ACC112 (cell line): ENCODE measurements around the gene MAD1L1.

Source experiments
- H2AFZ ChIP-seq: fragments of 200-600 bp; sonication (generic); one replicate; pipeline ENCODE4 v1.6.0; 2017; ENCODE audit warnings: antibody characterized with exemption, low read length; ENCODE audit not compliant: unreplicated experiment
- H3K27ac ChIP-seq: fragments of 200-600 bp; sonication (generic); 2 replicates; pipeline ENCODE4 v1.5.1; 2014; ENCODE audit warnings: low read depth, mild to moderate bottlenecking, antibody characterized with exemption, low read length, moderate library complexity
- H3K27me3 ChIP-seq: fragments of 200-600 bp; sonication (generic); 2 replicates; pipeline ENCODE4 v1.6.1; 2014; ENCODE audit warnings: mild to moderate bottlenecking, antibody characterized with exemption, low read length, moderate library complexity, mixed read lengths; ENCODE audit not compliant: insufficient read depth
- H3K36me3 ChIP-seq: fragments of 200-600 bp; sonication (generic); 2 replicates; pipeline ENCODE4 v1.6.1; 2016; ENCODE audit warnings: mild to moderate bottlenecking, antibody characterized with exemption, low read length, moderate library complexity, mixed read lengths; ENCODE audit not compliant: insufficient read depth
- H3K4me1 ChIP-seq: fragments of 200-600 bp; sonication (generic); one replicate; pipeline ENCODE4 v1.6.1; 2016; ENCODE audit warnings: low read length, mixed read lengths; ENCODE audit not compliant: insufficient read depth, unreplicated experiment, control insufficient read depth
- H3K4me3 ChIP-seq: fragments of 200-600 bp; sonication (generic); 2 replicates; pipeline ENCODE4 v1.5.1; 2014; ENCODE audit warnings: mild to moderate bottlenecking, low read depth, low read length
- H3K79me2 ChIP-seq: fragments of 200-600 bp; sonication (generic); one replicate; pipeline ENCODE4 v1.6.0; 2016; ENCODE audit warnings: low read length; ENCODE audit not compliant: control insufficient read depth, unreplicated experiment, insufficient read depth

Gene MAD1L1

GRCh38 chr7:2023877-2024566 lies 208.7 kb downstream of the MAD1L1 start:
- no peak overlapping the region for H3K27ac ChIP-seq

GRCh38 chr7:2022737-2023250 lies 210.0 kb downstream of the MAD1L1 start:
- H3K4me3 ChIP-seq: no peak overlapping the region
- H3K36me3 ChIP-seq: peaks cover 12% of the 10 kb centered on the region
- no peak overlapping the region for H2AFZ ChIP-seq
- H3K27me3 ChIP-seq: no peaks in the 10 kb centered on the region
- peaks cover 22% of the 10 kb centered on the region for H3K4me1 ChIP-seq
- no peaks in the 10 kb centered on the region for H3K79me2 ChIP-seq
- no peak overlapping the region for H3K27ac ChIP-seq

More at GRCh38 chr7:2023877-2024566, 208.7 kb downstream of the MAD1L1 start:
- peaks cover 19% of the 10 kb centered on the region for H3K36me3 ChIP-seq
- H3K4me3 ChIP-seq: no peak overlapping the region
- H3K79me2 ChIP-seq: peaks cover 2% of the 10 kb centered on the region
- no peaks in the 10 kb centered on the region for H3K27me3 ChIP-seq
- H3K4me1 ChIP-seq: peaks cover 13% of the 10 kb centered on the region
- H2AFZ ChIP-seq: no peak overlapping the region

- Histone ChIP-seq H3K4me3 (no peak overlapping the region), H3K27ac (no peak overlapping the region), H3K4me1 (peaks cover 22% of the 10 kb centered on the region), H2AFZ (no peak overlapping the region), H3K36me3 (peaks cover 12% of the 10 kb centered on the region), H3K27me3 (no peaks in the 10 kb centered on the region), H3K79me2 (no peaks in the 10 kb centered on the region)
Measured at GRCh38 chr7:2022021-2022409, 210.7 kb downstream of the MAD1L1 start.

- H3K27me3 ChIP-seq: no peaks in the 10 kb centered on the region
- peak overlapping the region; percentile 60 for H3K27ac ChIP-seq
- no peaks in the 10 kb centered on the region for H3K36me3 ChIP-seq
- no peak overlapping the region for H2AFZ ChIP-seq
- no peak overlapping the region; the same call in 1 of the 2 replicates for H3K4me3 ChIP-seq
- peaks cover 22% of the 10 kb centered on the region for H3K4me1 ChIP-seq
- no peaks in the 10 kb centered on the region for H3K79me2 ChIP-seq
Measured at GRCh38 chr7:2019711-2020511, 212.8 kb downstream of the MAD1L1 start.

GRCh38 chr7:2019461-2019710 lies 213.4 kb downstream of the MAD1L1 start:
- H3K36me3 ChIP-seq: no peaks in the 10 kb centered on the region
- peaks cover 22% of the 10 kb centered on the region for H3K4me1 ChIP-seq
- H3K4me3 ChIP-seq: peak overlapping the region; percentile 27
- no peaks in the 10 kb centered on the region for H3K79me2 ChIP-seq
- no peak overlapping the region for H2AFZ ChIP-seq
- H3K27ac ChIP-seq: peak overlapping the region; percentile 60
- no peaks in the 10 kb centered on the region for H3K27me3 ChIP-seq

DNA sequence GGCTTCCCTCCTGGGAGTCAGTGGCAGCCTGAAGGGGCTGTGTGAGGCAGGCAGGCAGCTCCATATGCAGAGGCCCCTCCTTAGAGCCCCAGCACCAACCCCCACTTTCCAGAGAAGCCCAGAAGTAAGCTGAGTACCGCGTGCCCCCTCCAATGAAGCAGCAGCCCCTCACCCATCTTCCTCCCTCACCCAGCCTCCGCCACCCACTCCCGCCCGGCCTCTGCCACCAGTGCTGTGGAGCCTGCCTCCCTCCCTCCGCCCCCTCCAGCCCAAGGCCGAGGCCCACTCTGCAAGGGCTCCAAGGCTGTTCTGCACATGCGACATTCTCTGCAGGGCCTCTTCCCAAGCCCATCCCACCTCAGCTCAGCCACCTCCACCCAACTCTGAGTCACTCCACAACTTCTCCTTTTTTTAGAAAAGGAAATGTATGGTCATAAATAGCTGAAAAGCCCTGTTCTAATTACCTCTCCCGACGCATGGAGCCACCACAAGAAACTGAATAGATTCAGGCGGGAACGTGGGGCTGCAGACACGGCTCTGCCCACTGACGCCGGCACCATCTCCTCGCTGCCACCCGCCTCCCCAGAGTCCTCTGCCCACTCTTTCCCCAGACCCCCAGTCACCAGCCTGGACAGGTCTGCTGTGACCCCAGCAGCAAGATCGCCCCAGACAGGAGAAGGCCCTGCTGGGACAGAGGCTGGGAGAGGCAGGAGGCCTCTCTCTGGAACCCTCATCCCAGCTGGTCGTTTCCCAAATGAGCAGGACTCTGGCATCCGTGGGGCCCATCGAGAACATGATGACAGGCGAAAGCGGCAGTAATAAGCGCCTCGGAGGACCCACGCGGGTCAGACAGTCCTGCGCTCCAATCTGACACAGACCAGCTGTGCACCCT lies 213.9 kb downstream of the MAD1L1 start:
- H3K79me2 ChIP-seq: no peaks in the 10 kb centered on the region
- peak overlapping the region; percentile 27 for H3K4me3 ChIP-seq
- H3K36me3 ChIP-seq: no peaks in the 10 kb centered on the region
- H3K27ac ChIP-seq: peak overlapping the region; percentile 60
- H3K4me1 ChIP-seq: peaks cover 22% of the 10 kb centered on the region
- no peak overlapping the region for H2AFZ ChIP-seq
- no peaks in the 10 kb centered on the region for H3K27me3 ChIP-seq

DNA sequence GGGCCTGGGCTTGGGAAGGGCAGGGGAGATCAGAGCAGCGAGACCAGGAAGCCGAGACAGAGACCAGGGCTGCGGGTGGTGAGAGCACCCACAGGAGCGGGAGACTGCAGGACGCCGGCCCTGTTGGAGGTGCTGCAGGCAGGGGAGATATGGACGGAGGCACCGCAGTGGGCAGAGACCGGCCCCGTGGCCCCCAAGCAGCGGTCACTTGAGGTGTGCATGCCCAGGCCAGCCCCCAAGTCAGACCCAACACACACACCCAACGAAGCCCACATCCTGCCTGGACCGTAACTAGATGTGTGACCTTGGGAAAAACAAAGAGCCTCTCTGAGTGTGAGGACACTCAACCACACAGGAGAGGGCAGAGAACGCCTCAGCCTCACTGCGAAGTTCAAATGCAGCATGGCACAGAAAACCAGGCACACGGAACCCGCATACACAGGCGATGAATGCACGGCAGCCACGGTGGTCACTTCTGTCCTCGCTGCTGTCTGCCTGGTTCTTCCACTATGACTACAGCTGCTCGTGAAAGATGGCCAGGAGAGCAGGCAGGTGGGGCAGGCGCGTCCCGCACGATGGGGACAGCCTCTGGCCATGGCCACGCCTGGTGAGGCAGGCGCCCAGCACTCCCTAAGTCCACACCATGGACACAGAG lies 214.7 kb downstream of the MAD1L1 start:
- Histone ChIP-seq H3K4me1 (peaks cover 22% of the 10 kb centered on the region), H3K4me3 (no peak overlapping the region), H3K27me3 (no peaks in the 10 kb centered on the region), H3K79me2 (no peaks in the 10 kb centered on the region), H3K36me3 (no peaks in the 10 kb centered on the region), H3K27ac (no peak overlapping the region), H2AFZ (no peak overlapping the region)

GRCh38 chr7:2017481-2017891 lies 215.3 kb downstream of the MAD1L1 start:
- Histone ChIP-seq H3K4me3 (no peak overlapping the region), H3K4me1 (peaks cover 22% of the 10 kb centered on the region), H2AFZ (no peak overlapping the region), H3K36me3 (no peaks in the 10 kb centered on the region), H3K27me3 (no peaks in the 10 kb centered on the region), H3K79me2 (no peaks in the 10 kb centered on the region), H3K27ac (no peak overlapping the region)

DNA sequence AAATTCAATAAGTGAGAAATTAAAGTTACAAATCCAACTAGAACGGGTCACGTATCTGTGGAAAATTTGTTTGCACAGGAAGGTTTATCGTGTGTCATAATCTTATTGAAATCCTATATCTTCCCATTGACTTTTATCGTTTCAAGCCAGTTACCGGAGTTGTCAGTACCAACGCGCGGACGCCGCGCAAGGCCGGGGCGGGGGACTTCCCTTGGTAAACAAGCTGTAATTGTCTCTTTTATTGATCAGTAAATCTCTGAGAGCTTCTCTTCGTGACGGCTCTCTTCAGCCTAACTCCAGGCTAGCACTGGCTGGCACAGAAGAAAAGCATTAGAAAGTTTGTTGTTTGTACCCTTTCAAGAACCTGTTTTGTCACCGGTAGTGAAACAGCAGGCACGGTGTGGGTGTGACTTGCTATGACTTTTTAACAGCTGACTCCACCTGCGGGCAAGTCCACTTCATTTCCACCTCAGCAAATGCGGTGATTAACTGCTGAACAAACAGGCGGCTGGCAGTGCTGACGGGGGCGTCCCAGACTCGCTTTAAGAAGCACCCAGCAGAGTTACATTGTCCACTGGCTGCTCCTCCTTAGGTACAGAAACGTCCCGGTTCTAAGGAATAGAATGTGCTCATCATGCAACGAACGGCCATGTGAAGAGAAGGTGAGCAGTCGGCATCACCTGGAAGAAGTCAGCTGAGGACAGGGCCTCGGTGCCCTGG lies 215.8 kb downstream of the MAD1L1 start:
- Histone ChIP-seq H3K4me3 (no peak overlapping the region), H2AFZ (no peak overlapping the region), H3K27ac (no peak overlapping the region), H3K4me1 (peaks cover 22% of the 10 kb centered on the region), H3K27me3 (no peaks in the 10 kb centered on the region), H3K79me2 (no peaks in the 10 kb centered on the region), H3K36me3 (no peaks in the 10 kb centered on the region)
